DMS 273 treated with DMSO at 0.1 percent for 48 hours (cell line): ENCODE results near the gene SHH.
"Not testable (repeated sequence)": the region's sequence is repeated elsewhere in the genome, so short reads cannot be mapped to it uniquely, and the experiment has no call there.

Experiments
- DNase-seq: peaks from one replicate; lab custom pipeline; 2025; lab: John Stamatoyannopoulos, UW

SHH gene

GRCh38 chr7:155819186-155819585 is 6.9 kb upstream of the SHH start:
- no peak for DNase-seq

- no peak for DNase-seq
Observed at GRCh38 chr7:155818820-155819168, 6.5 kb upstream of the SHH start.

- DNase-seq, result no peak
Observed at GRCh38 chr7:155818154-155818819, 6.0 kb upstream of the SHH start.

DNA sequence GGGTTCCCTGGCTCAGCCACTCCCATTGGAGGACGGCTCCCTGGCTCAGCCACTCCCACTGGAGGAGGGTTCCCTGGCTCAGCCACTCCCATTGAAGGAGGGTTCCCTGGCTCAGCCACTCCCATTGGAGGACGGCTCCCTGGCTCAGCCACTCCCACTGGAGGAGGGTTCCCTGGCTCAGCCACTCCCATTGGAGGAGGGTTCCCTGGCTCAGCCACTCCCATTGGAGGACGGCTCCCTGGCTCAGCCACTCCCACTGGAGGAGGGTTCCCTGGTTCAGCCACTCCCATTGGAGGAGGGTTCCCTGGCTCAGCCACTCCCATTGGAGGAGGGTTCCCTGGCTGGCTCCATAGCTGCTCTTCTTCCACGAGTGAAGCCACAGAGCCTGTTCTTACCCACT is 5.3 kb upstream of the SHH start:
- not testable (repeated sequence) for DNase-seq

DNA sequence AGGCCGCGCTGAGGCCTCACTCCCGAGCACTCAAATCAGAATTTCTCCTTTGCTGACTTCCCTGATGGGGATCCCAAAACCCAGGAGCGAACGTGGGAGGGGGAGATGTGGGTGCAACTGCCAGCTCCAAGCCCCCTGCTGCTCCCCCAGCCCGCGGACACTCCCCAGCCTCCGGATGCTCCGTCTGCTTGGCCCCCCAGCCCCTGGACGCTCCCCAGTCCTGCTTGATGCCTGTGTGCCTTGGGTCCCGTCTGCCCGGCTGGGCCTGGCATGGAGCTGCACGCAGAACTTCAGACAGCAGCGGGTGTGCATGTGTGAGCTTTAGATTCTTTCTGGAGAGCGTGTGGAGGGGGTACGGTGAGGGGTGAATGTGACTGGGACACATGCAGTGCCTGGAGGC is 4.7 kb upstream of the SHH start:
- no peak for DNase-seq

DNA sequence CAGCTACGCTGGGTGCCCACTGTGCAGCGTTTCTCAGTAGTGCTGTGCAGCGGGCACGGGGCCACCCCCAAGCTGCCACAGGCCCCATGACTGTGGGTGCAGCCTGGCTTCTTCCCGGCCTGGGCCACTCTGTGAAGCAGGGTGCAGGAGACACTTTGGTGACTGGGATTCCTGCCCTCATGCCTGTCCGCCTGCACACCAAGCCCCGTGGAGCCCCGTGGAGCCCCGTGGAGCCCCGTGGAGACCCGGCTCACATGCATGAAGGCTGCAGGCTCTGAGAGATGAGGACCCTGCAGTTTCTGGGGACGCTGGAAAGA is 3.9 kb upstream of the SHH start:
- no peak for DNase-seq

DNA sequence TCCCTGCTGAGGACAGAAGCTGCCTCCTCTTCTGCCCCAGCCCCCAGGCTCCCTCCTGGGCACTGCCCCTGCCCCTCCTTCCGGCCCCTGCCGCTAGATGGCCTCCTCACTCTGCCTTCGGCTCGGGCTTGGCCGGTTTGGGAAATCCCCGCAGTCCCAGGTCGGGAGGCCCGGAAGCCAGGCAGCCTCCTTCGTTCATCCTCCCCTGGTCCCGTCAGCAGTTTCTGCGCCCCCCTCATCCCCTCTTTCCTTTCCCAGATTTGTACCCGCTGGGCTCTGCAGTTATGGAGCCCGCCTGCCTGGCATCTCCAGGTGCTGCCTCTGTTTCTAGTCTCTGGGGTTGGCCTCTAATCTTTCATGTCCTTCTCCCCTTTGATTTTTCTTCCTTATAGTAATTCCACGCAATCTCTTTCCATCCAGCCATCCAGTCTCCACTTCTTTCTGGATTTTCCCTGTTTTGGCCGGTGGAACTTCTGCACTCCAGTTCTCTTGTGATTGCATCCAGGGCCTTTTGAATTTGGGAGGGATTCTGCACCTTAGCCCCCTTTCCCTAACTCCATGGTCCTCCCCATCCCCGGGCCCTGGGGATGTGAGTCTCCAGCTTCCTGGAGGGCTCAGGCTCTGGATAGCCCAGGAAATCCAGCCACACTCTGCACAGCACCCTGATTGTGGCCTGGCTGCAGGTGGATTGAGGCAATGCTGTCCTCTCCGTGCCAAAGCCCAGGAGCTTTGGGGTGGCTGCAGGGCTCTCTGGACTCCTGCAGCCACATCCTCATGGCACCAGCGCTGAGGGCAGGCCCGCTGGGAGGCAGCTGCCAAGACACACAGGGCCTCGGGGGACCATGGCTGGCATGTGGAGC is 3.3 kb upstream of the SHH start:
- DNase-seq, result no peak

DNA sequence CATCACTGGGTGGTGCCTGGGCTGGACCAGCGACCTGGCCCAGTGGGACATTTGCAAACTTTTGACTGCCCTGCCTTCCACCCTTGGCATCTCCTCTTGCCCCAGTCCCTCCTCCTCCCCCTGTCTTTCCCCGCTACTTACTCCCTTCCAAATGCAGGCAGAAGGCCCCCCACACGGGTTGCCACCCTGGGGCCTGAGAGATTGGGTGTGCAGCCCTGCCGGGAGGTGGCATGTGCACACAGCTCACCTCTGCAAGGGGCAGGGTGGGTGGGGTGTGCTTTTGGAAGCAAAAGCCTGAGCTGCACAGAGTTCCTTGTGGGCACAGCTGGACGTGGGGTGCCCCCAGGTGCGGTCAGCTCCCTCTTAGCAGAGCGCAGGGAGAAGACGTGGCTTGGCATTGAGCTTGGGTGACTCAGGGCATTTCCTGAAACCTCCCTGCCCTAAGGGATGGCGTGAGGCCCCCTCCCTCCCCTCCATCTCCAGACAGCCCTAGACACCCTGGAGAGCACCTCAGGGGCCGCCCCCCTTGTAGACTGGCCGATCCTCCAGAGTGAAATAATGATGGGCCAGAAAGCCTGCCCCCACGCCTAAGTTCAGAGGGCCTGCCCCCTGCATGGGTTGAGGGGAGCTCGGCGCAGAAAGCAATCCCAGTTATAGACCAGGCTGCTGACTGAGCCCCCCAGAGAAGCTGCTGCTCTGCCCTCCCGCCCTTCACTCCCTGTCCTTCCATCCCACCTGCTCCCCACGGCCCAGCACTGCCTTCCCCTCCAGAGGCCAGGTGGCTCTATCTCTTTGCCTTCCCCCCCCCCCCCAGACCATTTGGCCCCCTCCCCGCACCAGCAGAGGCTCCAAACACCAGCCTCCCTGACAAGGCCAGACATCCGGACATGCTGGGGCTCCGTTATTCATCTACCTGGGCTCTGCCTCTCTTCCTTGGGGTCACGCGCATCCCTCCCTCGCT is 2.3 kb upstream of the SHH start:
- DNase-seq, result no peak

GRCh38 chr7:155813546-155814315 is 1.5 kb upstream of the SHH start:
- no peak for DNase-seq

DNA sequence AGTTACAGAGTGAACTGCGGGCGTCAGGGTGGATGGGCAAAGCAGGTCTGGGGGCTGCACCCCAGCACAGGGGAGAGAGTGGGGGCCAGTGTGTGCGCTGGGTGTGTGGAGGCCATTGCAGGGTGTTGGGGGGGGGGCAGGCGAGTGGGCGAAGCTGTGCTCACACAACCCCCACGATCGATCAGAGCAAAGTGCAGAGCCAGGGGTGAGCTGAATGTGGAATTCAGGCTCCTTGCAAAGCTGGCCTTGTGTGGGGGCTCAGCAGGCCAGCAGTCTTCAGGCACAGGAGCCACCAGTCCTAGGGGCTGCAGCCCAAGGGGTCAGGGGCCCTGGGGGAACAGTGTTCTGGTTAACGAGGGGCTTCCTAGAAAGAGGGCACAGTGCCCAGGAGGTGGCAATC is 862 bp upstream of the SHH start:
- DNase-seq, result no peak

DNA sequence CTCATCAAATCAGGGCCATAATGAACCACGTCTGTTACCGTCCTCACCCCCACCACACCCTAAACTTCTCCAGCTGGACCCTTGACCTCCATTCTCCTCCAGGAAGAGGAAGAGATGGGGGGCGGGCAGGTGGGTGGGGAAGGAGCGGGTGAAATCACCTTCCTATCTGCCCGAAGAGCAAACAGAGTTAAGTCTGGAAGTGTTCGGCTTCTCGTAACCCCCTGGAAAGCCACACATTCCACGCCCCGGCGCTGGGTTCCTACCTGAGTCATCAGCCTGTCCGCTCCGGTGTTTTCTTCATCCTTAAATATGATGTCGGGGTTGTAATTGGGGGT is 736 bp downstream of the SHH start:
- no peak for DNase-seq

GRCh38 chr7:155810770-155811559 is 1.3 kb downstream of the SHH start:
- no peak for DNase-seq

- no peak for DNase-seq
Observed at GRCh38 chr7:155809947-155810769, 2.1 kb downstream of the SHH start.

- no peak for DNase-seq
Observed at GRCh38 chr7:155809332-155809946, 2.8 kb downstream of the SHH start.

DNA sequence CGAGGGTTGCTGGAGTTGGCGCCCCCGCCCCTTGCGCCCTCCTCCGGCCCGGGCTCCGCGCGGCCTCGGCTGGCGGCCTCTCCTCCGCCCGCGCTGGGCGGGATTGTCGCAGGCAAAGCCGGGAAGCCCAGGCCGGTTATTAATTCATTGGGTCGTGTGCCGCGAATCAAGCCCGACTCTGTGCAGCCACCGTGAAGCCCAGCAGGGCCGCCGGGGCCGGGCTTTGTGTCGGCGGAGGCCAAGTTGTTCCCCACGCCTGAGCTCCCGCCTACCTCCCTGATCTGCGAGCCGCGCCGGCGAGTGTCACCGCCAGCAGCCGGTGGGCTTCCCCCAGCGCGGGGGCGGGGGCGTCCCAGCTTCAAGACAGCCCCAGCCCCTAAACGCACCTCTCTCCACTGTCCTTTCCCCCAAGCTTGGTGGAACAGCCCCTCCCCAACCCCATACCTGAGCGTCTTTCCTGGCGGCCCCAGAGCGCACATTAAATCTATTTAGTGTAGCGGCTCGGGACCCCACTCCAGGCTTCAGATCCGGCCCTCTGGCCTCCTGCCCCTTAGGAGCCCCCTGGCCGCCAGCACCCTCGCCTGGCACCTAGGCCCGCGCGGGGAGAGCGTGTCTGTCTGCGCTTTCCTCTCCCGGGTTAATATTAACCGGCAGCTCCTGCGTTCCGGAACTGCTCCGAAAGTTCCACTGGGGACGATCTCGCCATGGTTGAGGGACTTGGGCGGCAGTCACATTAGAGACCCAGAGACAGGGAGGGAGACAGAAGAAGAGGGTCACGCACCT is 3.5 kb downstream of the SHH start:
- no peak for DNase-seq

GRCh38 chr7:155807789-155808548 is 4.3 kb downstream of the SHH start:
- no peak for DNase-seq

DNA sequence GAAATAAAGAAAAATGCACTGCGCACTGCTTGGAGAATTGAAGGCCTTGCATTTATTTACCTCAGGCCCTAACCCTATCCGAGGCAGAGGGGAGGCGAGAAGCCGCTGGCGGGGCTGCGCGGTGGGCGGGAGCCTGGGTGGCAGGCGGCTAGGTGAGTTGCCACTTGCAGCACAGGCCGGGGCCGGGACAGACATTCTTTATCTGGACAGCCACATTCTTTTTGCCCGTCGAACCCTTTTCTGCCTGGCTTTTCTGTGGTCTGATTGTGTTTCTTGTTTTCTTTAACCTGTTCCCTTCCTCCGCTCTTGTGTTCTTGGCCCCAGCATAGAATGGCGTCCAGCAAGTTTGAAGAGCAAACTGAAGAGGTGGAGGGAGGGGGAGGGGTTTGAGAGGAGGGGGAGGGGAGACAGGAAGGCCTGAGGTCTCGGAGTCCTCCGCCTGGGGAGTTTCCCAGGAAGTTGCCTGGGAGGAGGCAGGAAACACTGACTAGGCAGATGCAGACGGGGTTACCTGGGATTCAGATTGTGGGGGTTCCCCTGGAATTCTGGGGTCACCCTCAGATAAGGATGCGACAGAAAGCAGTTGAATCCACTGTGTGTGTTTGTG is 5.1 kb downstream of the SHH start:
- no peak for DNase-seq
